Panc1 (cell line): ENCODE data around the gene MRPL4.

Experiments
- CTCF ChIP-seq: fragments of 450-650 bp; IDR thresholded peaks from 2 replicates; pipeline ENCODE4 v1.5.1; 2017; ENCODE audit warnings: mild to moderate bottlenecking
- POLR2AphosphoS5 ChIP-seq: IDR thresholded peaks from 2 replicates; pipeline ENCODE4 v1.6.1; 2012; ENCODE audit warnings: mild to moderate bottlenecking, low read depth, low read length, moderate library complexity
- SIN3A ChIP-seq: IDR thresholded peaks from 2 replicates; pipeline ENCODE4 v1.6.1; 2012; ENCODE audit warnings: low read depth, mild to moderate bottlenecking, low read length, moderate library complexity, borderline replicate concordance; ENCODE audit not compliant: insufficient read depth

- no peak for TF ChIP-seq CTCF
- TF ChIP-seq SIN3A = no peak
- no peak for TF ChIP-seq POLR2AphosphoS5
These were observed 31.3 kb upstream of the MRPL4 start for GRCh38 chr19:10220695-10221094.
